HCT116 (cell line): ENCODE measurements around the gene MYRF. TPM values are rescaled to one million over a fixed set of nuclear protein-coding genes. Genes with fewer than 3 reads are reported as not detected.

Experiments
- ATAC-seq: fragments of 200-7000 bp; cut with Tn5 transposase; 2 replicates; pipeline ENCODE4 v1.9.1; 2020; ENCODE audit warnings: mild to moderate bottlenecking, moderate library complexity
- BruUV-seq: library from RNA; stranded (reverse); fragments of 400-500 nt; replicated peaks from 2 replicates; lab custom pipeline; 2021; lab: Mats Ljungman, UMichigan
- CTCF ChIA-PET: fragments of 300-600 bp; sonication (Branson Sonifier 250); formaldehyde crosslinking; loops from one replicate; lab custom pipeline; 2021; ENCODE audit warnings: antibody characterized with exemption; lab: Charles Lee
- POLR2A ChIA-PET: fragments of 300-600, 350-600 bp; sonication (Branson Sonifier 250); formaldehyde crosslinking; loops from one replicate; lab custom pipeline; 2021; ENCODE audit warnings: antibody characterized with exemption; lab: Charles Lee
- RAD21 ChIA-PET, 2 experiments: fragments of 300-600 bp; sonication (Branson Sonifier 250); formaldehyde crosslinking; loops; one replicate each; lab custom pipeline; 2023; ENCODE audit warnings: low total read pairs in 2 of 2; ENCODE audit not compliant: uncharacterized antibody in 2 of 2, unreplicated experiment in 2 of 2, low non-redundant PET in 1 of 2; lab: Charles Lee
- DNase-seq: peaks from one replicate; pipeline ENCODE4 v3.0.0-alpha.2; 2010; ENCODE audit warnings: low read depth, low spot score
- H2AFZ ChIP-seq: fragments of 200-600 bp; shearing (Covaris generic), sonication (generic); 2 replicates; pipeline ENCODE4 v1.6.1; 2017; ENCODE audit warnings: low read depth, mixed run types, mixed read lengths, antibody characterized with exemption, low read length; ENCODE audit not compliant: poor library complexity, severe bottlenecking
- H3K27ac ChIP-seq: 2 replicates; pipeline ENCODE4 v1.5.1; 2012; ENCODE audit warnings: low read depth, low read length
- H3K27me3 ChIP-seq: fragments of 200-600 bp; sonication (generic); 2 replicates; pipeline ENCODE4 v1.6.1; 2016; ENCODE audit warnings: mixed run types, low read length, mixed read lengths; ENCODE audit not compliant: insufficient read depth
- H3K36me3 ChIP-seq, 2 experiments: fragments of 200-500 bp in 1 of 2; fragments of 200-600 bp in 1 of 2; sonication (Bioruptor generic) in 1 of 2; sonication (generic) in 1 of 2; 2 replicates each; pipeline versions ENCODE4 v1.5.1 to v1.6.1; 2014 to 2016; ENCODE audit warnings: low read length in 2 of 2, inconsistent platforms in 1 of 2, mixed read lengths in 1 of 2, mixed run types in 1 of 2; ENCODE audit not compliant: insufficient read depth in 2 of 2, control insufficient read depth in 1 of 2
- H3K4me1 ChIP-seq, 2 experiments: fragments of 200-600 bp in 1 of 2; sonication (generic) in 1 of 2; 2 replicates each; pipeline versions ENCODE4 v1.5.1 to v1.6.1; 2012 to 2017; ENCODE audit warnings: low read length in 2 of 2, inconsistent platforms in 1 of 2, mild to moderate bottlenecking in 1 of 2, mixed read lengths in 1 of 2, mixed run types in 1 of 2, moderate library complexity in 1 of 2; ENCODE audit not compliant: insufficient read depth in 2 of 2, control insufficient read depth in 1 of 2
- H3K4me2 ChIP-seq: fragments of 200-600 bp; sonication (generic); 2 replicates; pipeline ENCODE4 v1.6.1; 2017; ENCODE audit warnings: mixed run types, low read length, mixed read lengths
- H3K4me3 ChIP-seq, 2 experiments: fragments of 200-600 bp in 1 of 2; sonication (generic) in 1 of 2; replicated peaks in 1 of 2; 2 replicates each; pipeline ENCODE4 v1.5.1; 2011 to 2016; ENCODE audit warnings: low read length in 2 of 2, control low read depth in 1 of 2, low read depth in 1 of 2, mild to moderate bottlenecking in 1 of 2, mixed read lengths in 1 of 2, mixed run types in 1 of 2
- H3K79me2 ChIP-seq: fragments of 200-600 bp; sonication (generic); 2 replicates; pipeline ENCODE4 v1.6.1; 2017; ENCODE audit warnings: mild to moderate bottlenecking, mixed run types, low read length, moderate library complexity, mixed read lengths; ENCODE audit not compliant: insufficient read depth
- H3K9ac ChIP-seq: fragments of 200-600 bp; sonication (generic); 2 replicates; pipeline ENCODE4 v1.6.1; 2016; ENCODE audit warnings: low read length, mixed read lengths
- H3K9me2 ChIP-seq: fragments of 200-600 bp; sonication (generic), shearing (Covaris generic); 2 replicates; pipeline ENCODE4 v1.6.1; 2017; ENCODE audit warnings: mixed run types, mild to moderate bottlenecking, moderate library complexity; ENCODE audit not compliant: insufficient read depth
- H3K9me3 ChIP-seq, 2 experiments: fragments of 200-500 bp in 1 of 2; fragments of 200-600 bp in 1 of 2; sonication (Bioruptor generic) in 1 of 2; sonication (generic) in 1 of 2; 2 replicates each; pipeline ENCODE4 v1.6.1; 2014 to 2017; ENCODE audit warnings: low read length in 2 of 2, mixed read lengths in 2 of 2, inconsistent platforms in 1 of 2, low read depth in 1 of 2, mild to moderate bottlenecking in 1 of 2, mixed run types in 1 of 2, moderate library complexity in 1 of 2; ENCODE audit not compliant: control insufficient read depth in 1 of 2, insufficient read depth in 1 of 2
- H4K20me1 ChIP-seq: fragments of 200-600 bp; sonication (generic), shearing (Covaris generic); 2 replicates; pipeline ENCODE4 v1.6.1; 2017; ENCODE audit warnings: mixed run types, mild to moderate bottlenecking, moderate library complexity; ENCODE audit not compliant: insufficient read depth
- CBX3 ChIP-seq: IDR thresholded peaks from 2 replicates; pipeline ENCODE4 v1.6.1; 2012; ENCODE audit warnings: low read depth
- ELF1 ChIP-seq: IDR thresholded peaks from 2 replicates; pipeline ENCODE4 v1.6.1; 2012; ENCODE audit warnings: low read depth, borderline replicate concordance
- EZH2 ChIP-seq: fragments of 200-600 bp; sonication (generic); IDR thresholded peaks from 2 replicates; pipeline ENCODE4 v1.6.1; 2017; ENCODE audit warnings: antibody characterized with exemption, mixed run types
- JUND ChIP-seq: IDR thresholded peaks from 2 replicates; pipeline ENCODE4 v1.6.1; 2012
- POLR2A ChIP-seq: IDR thresholded peaks from 2 replicates; pipeline ENCODE4 v1.7.0; 2011; ENCODE audit warnings: borderline replicate concordance; ENCODE audit not compliant: insufficient read depth, insufficient read length; ENCODE audit errors: extremely low read depth
- POLR2AphosphoS5 ChIP-seq: IDR thresholded peaks from 2 replicates; pipeline ENCODE4 v1.6.1; 2011; ENCODE audit warnings: mild to moderate bottlenecking, low read depth, low read length, moderate library complexity
- SIN3A ChIP-seq: IDR thresholded peaks from 2 replicates; pipeline ENCODE4 v1.6.1; 2012; ENCODE audit warnings: low read depth
- SP1 ChIP-seq: IDR thresholded peaks from 2 replicates; pipeline ENCODE4 v1.6.1; 2012; ENCODE audit warnings: low read depth
- SRF ChIP-seq: IDR thresholded peaks from 2 replicates; pipeline ENCODE4 v1.6.1; 2012; ENCODE audit warnings: low read depth
- TCF7L2 ChIP-seq: IDR thresholded peaks from 2 replicates; pipeline ENCODE4 v1.7.0; 2011; ENCODE audit warnings: borderline replicate concordance, inconsistent platforms; ENCODE audit not compliant: insufficient read depth, insufficient read length; ENCODE audit errors: extremely low read depth
- YY1 ChIP-seq: IDR thresholded peaks from 2 replicates; pipeline ENCODE4 v1.6.1; 2011; ENCODE audit warnings: low read length, low read depth, moderate library complexity, mild to moderate bottlenecking; ENCODE audit not compliant: insufficient replicate concordance; ENCODE audit errors: extremely low read depth
- ZNF274 ChIP-seq: fragments of 200-500 bp; sonication (Bioruptor generic); IDR thresholded peaks from 2 replicates; pipeline ENCODE4 v1.6.1; 2014; ENCODE audit warnings: mild to moderate bottlenecking, low read depth, low read length, inconsistent platforms
- intact Hi-C: fragments of 100-400 bp; cut with micrococcal nuclease; formaldehyde crosslinking; loops from 2 replicates; pipeline ENCODE4 v1.10.0; 2022
- total RNA-seq: library from RNA; stranded (reverse); gene quantifications from one replicate; pipeline ENCODE4 v1.2.1, GENCODE V29; 2021; ENCODE audit not compliant: unreplicated experiment
- TF ChIP-seq, protein P1 (sequence below): IDR thresholded peaks from 2 replicates; pipeline ENCODE4 v1.6.1; 2012
- TF ChIP-seq, protein P2 (sequence below): IDR thresholded peaks from 2 replicates; pipeline ENCODE4 v1.6.1; 2012
- TF ChIP-seq, protein P3 (sequence below), 3 experiments: fragments of 200-600 bp in 1 of 3; sonication (generic) in 1 of 3; IDR thresholded peaks in 2 of 3; conservative IDR thresholded peaks in 1 of 3; 2 replicates each; pipeline ENCODE4 v1.5.1; 2012 to 2017; ENCODE audit warnings: low read depth in 2 of 3, low read length in 2 of 3, antibody characterized with exemption in 1 of 3, borderline replicate concordance in 1 of 3, control low read depth in 1 of 3, mild to moderate bottlenecking in 1 of 3, mixed read lengths in 1 of 3, mixed run types in 1 of 3, moderate library complexity in 1 of 3; ENCODE audit not compliant: insufficient read depth in 1 of 3

MYRF gene
- total RNA-seq, 1 experiment from 2014 or later = 52.3 TPM

DNA sequence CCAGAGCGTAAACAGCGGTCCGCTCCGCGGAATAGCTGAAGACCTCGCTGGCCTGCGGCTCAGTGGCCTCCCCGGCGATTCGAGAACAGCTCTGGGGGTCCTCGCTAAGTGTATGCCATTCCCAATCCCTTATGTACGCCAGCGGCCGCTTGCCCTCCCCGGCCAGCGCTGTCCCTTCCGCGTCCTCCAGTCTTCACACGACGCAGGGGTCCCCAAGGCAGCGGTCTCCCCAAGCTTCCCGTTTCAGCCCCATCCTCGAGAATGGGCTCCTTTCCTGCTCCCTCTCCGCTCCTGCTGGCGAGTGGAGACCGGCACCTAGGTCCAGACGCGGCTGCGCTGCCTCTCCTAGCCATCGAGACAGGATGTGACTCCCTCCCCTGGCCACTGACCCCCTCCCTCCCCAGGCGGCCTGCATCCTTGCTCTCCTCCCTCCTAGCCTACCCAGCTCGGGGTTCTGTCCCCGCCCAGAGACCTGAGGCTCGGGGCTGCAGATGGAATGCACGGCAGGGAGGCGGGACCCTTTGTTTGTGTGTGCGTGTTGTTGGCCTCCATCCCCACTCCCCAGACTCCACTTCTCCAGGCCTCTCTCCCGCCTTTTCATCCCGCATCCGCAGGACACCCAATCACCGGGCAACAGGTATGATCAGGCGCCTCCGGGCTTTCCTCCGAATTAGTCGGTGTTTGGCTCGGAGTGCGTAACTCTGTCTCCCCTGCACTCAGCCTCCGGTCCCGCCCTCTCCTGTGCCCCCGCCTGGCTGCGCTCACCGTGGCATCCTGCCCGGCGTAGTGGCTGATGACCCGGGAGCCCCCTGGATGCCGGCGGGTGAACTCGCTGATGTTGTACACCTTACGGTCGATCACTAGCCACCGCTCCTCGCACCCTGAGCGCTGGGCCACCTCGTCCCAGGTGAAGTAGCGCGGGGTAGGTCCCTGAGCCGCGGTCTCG, 63.6 kb downstream of the MYRF start:
- POLR2A ChIA-PET = interaction anchor here (0.9 to 3.5 kb wide), 14 partner anchors 10 to 1025 kb away, joined by 3 to 33 read pairs (median 6); partner anchors contain the start of genes FEN1, FTH1 and TMEM258
- H3K36me3 ChIP-seq = peaks cover under 1 to 9% of the 10 kb centered on the region in 2 experiments; a peak in 2 of 4 replicates
- H4K20me1 ChIP-seq = no peaks in the 10 kb centered on the region
- H3K27me3 ChIP-seq = no peaks in the 10 kb centered on the region
- intact Hi-C loops = no loop called here
- H3K27ac ChIP-seq = peak overlapping the region; percentile 96
- H3K4me3 ChIP-seq = peak overlapping the region; percentile 85 to 89
- H3K4me1 ChIP-seq = peaks cover 30 to 54% of the 10 kb centered on the region in 2 experiments
- peak overlapping the region; percentile 80 for H3K4me2 ChIP-seq
- TF ChIP-seq ZNF274 (no peak), POLR2AphosphoS5 (peak; percentile 49; the same call in 1 of the 2 replicates)
- RAD21 ChIA-PET = no interaction called here
- H3K9me2 ChIP-seq = no peaks in the 10 kb centered on the region
- H2AFZ ChIP-seq = no peak overlapping the region
- peak; percentile 27 for DNase-seq
- TSS peak; percentile 33 for BruUV-seq
- H3K79me2 ChIP-seq = peaks cover 9% of the 10 kb centered on the region
- ATAC-seq = peak; percentile 18
- no peaks in the 10 kb centered on the region for H3K9me3 ChIP-seq
- peak overlapping the region; percentile 98 for H3K9ac ChIP-seq
- CTCF ChIA-PET = interaction anchor here (0.7 to 4.0 kb wide), 14 partner anchors 19 to 296 kb away, joined by 3 to 32 read pairs (median 5); no protein-coding TSS in a partner anchor

DNA sequence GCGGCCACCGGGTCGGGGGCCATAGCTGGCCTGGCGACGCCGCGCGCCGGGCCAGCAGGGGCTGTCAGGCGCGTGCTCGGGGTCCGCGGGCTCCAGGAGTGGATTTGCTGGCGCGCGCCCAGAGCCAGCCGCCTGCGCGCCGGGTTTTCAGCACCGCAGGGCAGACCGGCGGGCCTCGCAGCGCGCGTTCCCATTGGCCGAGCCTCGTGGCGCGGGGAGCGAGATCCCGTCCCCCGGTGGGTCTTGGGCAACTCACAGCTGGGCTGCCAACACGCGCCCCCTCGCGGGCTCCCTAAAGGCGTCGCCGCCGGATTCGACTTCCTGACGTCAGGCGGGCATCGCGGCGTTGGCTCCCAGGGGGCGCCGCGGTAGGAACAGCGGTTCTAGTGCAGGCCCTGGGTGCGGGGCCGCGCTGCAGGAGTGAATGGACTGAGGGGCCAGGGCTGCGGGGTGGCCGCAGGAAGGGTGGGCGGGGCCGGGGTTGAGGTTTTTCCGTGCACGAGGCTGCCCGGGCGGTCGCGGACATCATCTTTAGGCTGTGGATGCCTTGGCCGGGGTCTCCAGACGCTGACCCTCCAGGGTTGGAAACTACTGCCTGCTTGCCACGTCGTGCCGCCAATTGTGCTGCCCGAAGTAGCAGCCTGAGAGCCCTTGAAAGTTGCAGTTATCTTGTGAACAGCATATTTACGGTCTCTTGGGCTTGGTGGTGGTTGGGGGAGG, 64.5 kb downstream of the MYRF start, which contains the start of gene FADS1:
FADS1 (minus strand) TSS at position 268 of the 720 bp plus-strand sequence; CDS start at position 194, 74 bp downstream.
- BruUV-seq = no TSS peak
- Histone ChIP-seq H3K9me2 (no peaks in the 10 kb centered on the region), H3K79me2 (peaks cover 9% of the 10 kb centered on the region), H3K4me3 (peak within 1 kb of the TSS; percentile 85 to 89), H3K36me3 (peaks cover 0 to 6% of the 10 kb centered on the region in 2 experiments; a peak in 2 of 4 replicates), H4K20me1 (no peaks in the 10 kb centered on the region), H3K4me1 (peaks cover 32 to 57% of the 10 kb centered on the region in 2 experiments), H3K27me3 (no peaks in the 10 kb centered on the region), H3K9me3 (no peaks in the 10 kb centered on the region), H2AFZ (no peak within 1 kb of the TSS), H3K9ac (peak within 1 kb of the TSS; percentile 98), H3K27ac (peak within 1 kb of the TSS; percentile 96), H3K4me2 (peak within 1 kb of the TSS; percentile 80)
- CTCF ChIA-PET = interaction anchor here (0.7 to 4.0 kb wide), 4 partner anchors 20 to 265 kb away, joined by 3 to 22 read pairs (median 4); no protein-coding TSS in a partner anchor
- DNase-seq (peak; percentile 91), ATAC-seq (peak; percentile 57)
- POLR2A ChIA-PET = interaction anchor here (0.6 to 3.5 kb wide), 2 partner anchors 11 to 229 kb away, joined by 3 to 15 read pairs; no protein-coding TSS in a partner anchor
- RAD21 ChIA-PET = no interaction called here
- intact Hi-C loops = no loop called here
- no peak for TF ChIP-seq JUND
- TF ChIP-seq, protein P1, sequence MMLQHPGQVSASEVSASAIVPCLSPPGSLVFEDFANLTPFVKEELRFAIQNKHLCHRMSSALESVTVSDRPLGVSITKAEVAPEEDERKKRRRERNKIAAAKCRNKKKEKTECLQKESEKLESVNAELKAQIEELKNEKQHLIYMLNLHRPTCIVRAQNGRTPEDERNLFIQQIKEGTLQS = no peak
- TF ChIP-seq TCF7L2 = peak; percentile 39
- no peak for TF ChIP-seq CBX3
- TF ChIP-seq, protein P2, sequence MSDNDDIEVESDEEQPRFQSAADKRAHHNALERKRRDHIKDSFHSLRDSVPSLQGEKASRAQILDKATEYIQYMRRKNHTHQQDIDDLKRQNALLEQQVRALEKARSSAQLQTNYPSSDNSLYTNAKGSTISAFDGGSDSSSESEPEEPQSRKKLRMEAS = no peak
- TF ChIP-seq SP1 = no peak
- peak; percentile 68 for TF ChIP-seq POLR2A
- no peak for TF ChIP-seq ZNF274
- TF ChIP-seq, protein P3, sequence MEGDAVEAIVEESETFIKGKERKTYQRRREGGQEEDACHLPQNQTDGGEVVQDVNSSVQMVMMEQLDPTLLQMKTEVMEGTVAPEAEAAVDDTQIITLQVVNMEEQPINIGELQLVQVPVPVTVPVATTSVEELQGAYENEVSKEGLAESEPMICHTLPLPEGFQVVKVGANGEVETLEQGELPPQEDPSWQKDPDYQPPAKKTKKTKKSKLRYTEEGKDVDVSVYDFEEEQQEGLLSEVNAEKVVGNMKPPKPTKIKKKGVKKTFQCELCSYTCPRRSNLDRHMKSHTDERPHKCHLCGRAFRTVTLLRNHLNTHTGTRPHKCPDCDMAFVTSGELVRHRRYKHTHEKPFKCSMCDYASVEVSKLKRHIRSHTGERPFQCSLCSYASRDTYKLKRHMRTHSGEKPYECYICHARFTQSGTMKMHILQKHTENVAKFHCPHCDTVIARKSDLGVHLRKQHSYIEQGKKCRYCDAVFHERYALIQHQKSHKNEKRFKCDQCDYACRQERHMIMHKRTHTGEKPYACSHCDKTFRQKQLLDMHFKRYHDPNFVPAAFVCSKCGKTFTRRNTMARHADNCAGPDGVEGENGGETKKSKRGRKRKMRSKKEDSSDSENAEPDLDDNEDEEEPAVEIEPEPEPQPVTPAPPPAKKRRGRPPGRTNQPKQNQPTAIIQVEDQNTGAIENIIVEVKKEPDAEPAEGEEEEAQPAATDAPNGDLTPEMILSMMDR (IDR thresholded peaks at IDR 0.05 in 2 of 3, conservative IDR thresholded peaks at IDR 0.05 in 1 of 3; ENCODE audit: borderline replicate concordance in 1 of 3, insufficient read depth in 1 of 3, low read depth in 2 of 3, low read length in 2 of 3) = peak in 2 of 3 experiments; percentile 41 to 64; a peak in 3 of 6 replicates
- peak; percentile 18 for TF ChIP-seq YY1
- TF ChIP-seq SRF = no peak
- no peak for TF ChIP-seq EZH2
- no peak for TF ChIP-seq SIN3A
- TF ChIP-seq ELF1 = no peak
